ENCODE measurements around the gene AK4. TPM values are rescaled to one million over a fixed set of nuclear protein-coding genes. Genes with fewer than 3 reads are reported as not detected.

The AK4 gene
- total and polyA plus RNA-seq, 4 donors: 52.3 to 106 (median 59.3) TPM

DNA sequence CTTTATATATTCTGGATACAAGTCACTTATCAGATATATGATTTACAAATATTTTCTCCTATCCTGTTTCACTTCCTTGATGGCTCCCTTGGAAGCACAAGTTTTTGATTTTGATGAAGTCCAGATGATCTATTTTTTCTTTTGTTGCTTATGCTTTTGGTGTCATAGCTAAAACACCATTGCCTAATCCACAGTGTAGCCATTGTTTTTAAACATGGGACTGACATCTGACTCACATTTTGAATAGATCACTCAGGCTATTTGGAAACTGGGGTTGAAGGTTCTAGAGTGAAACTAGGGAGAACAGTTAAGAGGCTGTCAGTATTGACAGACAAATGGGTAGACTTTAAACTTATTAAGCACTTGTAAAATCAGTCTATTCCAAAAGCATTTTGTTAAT is 16.6 kb downstream of the AK4 start (continued):
- TF ChIP-seq GABPA (IDR thresholded peaks at IDR 0.05 in 1 of 2, conservative IDR thresholded peaks at IDR 0.05 in 1 of 2) (no peak), TAF1 (conservative IDR thresholded peaks at IDR 0.05) (no peak), HNF4A (conservative IDR thresholded peaks at IDR 0.05) (peak; percentile 67 to 85), FOXA1 (IDR thresholded peaks at IDR 0.05) (peak; percentile 15), JUND (IDR thresholded peaks at IDR 0.05) (peak; percentile 19 to 72)
- TF ChIP-seq, protein P1, sequence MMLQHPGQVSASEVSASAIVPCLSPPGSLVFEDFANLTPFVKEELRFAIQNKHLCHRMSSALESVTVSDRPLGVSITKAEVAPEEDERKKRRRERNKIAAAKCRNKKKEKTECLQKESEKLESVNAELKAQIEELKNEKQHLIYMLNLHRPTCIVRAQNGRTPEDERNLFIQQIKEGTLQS (IDR thresholded peaks at IDR 0.05): no peak

DNA sequence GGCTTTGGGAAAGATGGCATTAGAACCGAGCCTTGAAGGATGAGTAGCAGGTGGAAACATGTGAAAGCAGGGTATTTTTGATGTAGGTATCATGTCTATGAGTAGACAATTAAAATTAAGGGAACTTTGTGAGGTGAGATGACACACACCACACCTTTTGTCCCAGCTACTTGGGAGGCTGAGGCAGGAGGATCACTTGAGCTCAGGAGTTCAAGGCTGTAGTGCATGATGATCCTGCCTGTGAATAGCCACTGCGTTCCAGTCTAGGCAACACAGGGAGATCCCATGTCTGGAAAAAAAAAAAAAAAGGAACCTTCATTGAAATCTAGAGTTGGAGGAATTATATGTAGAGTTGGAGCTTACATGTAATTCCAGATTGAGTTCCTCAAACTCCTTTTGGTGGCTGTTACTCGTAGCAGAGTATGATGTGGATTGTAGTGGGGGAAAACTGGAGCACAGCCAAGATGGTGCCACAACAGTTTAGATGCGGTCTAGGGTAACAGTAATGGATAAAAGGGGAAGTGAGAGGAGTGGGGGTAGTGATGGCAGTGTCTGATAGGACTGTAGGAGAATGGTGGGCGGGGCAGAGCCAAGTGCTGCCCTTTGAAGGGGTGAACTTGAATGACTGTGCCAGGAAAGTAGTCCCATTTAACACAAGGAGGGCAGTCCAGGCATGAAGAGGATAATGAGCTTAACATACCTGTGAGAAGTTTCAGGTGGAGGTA is 17.4 kb downstream of the AK4 start:
- Histone ChIP-seq H3K9ac (ENCODE audit: low read depth in 1 of 2, low read length in 2 of 2) (no peak overlapping the region), H3K4me1 (ENCODE audit: control insufficient read depth in 4 of 4, insufficient read depth in 4 of 4, low read length in 3 of 4) (peaks cover 19 to 77% (median 35%) of the 10 kb centered on the region in 4 donors), H3K27ac (ENCODE audit: low read depth in 1 of 2, low read length in 2 of 2) (peak overlapping the region; percentile 28 to 47), H3K27me3 (ENCODE audit: control insufficient read depth in 4 of 4, insufficient read depth in 4 of 4, low read length in 3 of 4) (no peaks in the 10 kb centered on the region), H3K36me3 (ENCODE audit: control insufficient read depth in 4 of 4, insufficient read depth in 3 of 4, low read depth in 1 of 4, low read length in 3 of 4) (no peaks in the 10 kb centered on the region), H3K4me3 (ENCODE audit: low read depth in 1 of 3, low read length in 3 of 3) (no peak overlapping the region), H3K9me3 (ENCODE audit: control insufficient read depth in 4 of 4, low read length in 3 of 4) (no peaks in the 10 kb centered on the region)
- WGBS: 77% methylated on average over 5 of the region's 5 CpGs
- TF ChIP-seq RAD21 (IDR thresholded peaks at IDR 0.05) (no peak), FOXA1 (IDR thresholded peaks at IDR 0.05) (no peak), HNF4A (conservative IDR thresholded peaks at IDR 0.05) (no peak), HNF4G (IDR thresholded peaks at IDR 0.05) (no peak), TAF1 (conservative IDR thresholded peaks at IDR 0.05) (no peak), JUND (IDR thresholded peaks at IDR 0.05) (no peak), YY1 (IDR thresholded peaks at IDR 0.05) (no peak), RXRA (IDR thresholded peaks at IDR 0.05) (no peak), NR2F2 (IDR thresholded peaks at IDR 0.05) (no peak), EGR1 (IDR thresholded peaks at IDR 0.05; ENCODE audit: low read depth in 2 of 2) (no peak), GABPA (IDR thresholded peaks at IDR 0.05 in 1 of 2, conservative IDR thresholded peaks at IDR 0.05 in 1 of 2) (no peak)
- TF ChIP-seq, protein P1 (IDR thresholded peaks at IDR 0.05): no peak
- TF ChIP-seq, protein P2, sequence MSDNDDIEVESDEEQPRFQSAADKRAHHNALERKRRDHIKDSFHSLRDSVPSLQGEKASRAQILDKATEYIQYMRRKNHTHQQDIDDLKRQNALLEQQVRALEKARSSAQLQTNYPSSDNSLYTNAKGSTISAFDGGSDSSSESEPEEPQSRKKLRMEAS (IDR thresholded peaks at IDR 0.05): no peak
- TF ChIP-seq, protein P3, sequence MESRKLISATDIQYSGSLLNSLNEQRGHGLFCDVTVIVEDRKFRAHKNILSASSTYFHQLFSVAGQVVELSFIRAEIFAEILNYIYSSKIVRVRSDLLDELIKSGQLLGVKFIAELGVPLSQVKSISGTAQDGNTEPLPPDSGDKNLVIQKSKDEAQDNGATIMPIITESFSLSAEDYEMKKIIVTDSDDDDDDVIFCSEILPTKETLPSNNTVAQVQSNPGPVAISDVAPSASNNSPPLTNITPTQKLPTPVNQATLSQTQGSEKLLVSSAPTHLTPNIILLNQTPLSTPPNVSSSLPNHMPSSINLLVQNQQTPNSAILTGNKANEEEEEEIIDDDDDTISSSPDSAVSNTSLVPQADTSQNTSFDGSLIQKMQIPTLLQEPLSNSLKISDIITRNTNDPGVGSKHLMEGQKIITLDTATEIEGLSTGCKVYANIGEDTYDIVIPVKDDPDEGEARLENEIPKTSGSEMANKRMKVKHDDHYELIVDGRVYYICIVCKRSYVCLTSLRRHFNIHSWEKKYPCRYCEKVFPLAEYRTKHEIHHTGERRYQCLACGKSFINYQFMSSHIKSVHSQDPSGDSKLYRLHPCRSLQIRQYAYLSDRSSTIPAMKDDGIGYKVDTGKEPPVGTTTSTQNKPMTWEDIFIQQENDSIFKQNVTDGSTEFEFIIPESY (IDR thresholded peaks at IDR 0.05): no peak
- DNase-seq (ENCODE audit: low spot score): no peak

DNA sequence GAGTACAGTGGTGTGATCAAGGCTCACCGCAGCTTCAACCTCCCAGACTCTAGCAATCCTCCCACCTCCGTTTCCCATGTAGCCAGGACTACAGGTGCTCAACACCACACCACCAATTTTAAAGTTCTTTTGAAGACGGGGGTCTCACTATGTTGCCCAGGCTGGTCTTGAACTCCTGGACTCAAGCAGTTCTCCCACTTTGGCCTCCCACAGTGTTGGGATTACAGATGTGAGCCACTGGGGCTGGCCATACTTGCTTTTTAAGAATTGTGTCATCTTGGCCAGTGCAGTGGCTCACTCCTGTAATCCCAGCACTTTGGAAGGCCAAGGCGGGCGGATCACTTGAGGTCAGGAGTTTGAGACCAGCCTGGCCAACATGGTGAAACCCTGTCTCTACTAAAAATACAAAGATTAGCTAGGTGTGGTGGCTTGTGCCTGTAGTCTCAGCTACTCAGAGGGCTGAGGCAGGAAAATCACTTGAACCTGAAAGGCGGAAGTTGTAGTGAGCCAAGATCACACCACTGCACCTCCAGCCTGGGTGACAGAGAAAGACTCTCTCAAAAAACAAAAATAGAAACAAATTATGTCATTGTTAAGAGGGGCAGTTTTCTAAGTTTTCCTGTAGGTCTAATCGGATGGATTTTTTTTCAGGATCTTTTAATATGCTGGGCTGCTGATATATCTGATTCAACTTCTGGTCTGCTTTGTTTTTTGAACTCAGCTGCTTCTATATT is 18.7 kb downstream of the AK4 start:
- Histone ChIP-seq H3K4me1 (ENCODE audit: control insufficient read depth in 4 of 4, insufficient read depth in 4 of 4, low read length in 3 of 4) (peaks cover 22 to 73% (median 35%) of the 10 kb centered on the region in 4 donors), H3K27me3 (ENCODE audit: control insufficient read depth in 4 of 4, insufficient read depth in 4 of 4, low read length in 3 of 4) (no peaks in the 10 kb centered on the region), H3K4me3 (ENCODE audit: low read depth in 1 of 3, low read length in 3 of 3) (no peak overlapping the region), H3K9me3 (ENCODE audit: control insufficient read depth in 4 of 4, low read length in 3 of 4) (no peaks in the 10 kb centered on the region), H3K27ac (ENCODE audit: low read depth in 1 of 2, low read length in 2 of 2) (no peak overlapping the region), H3K9ac (ENCODE audit: low read depth in 1 of 2, low read length in 2 of 2) (no peak overlapping the region), H3K36me3 (ENCODE audit: control insufficient read depth in 4 of 4, insufficient read depth in 3 of 4, low read depth in 1 of 4, low read length in 3 of 4) (no peaks in the 10 kb centered on the region)
- WGBS: 87% methylated on average over 7 of the region's 7 CpGs
- DNase-seq (ENCODE audit: low spot score): no peak
- no peak for TF ChIP-seq YY1 (IDR thresholded peaks at IDR 0.05)
- TF ChIP-seq, protein P4, sequence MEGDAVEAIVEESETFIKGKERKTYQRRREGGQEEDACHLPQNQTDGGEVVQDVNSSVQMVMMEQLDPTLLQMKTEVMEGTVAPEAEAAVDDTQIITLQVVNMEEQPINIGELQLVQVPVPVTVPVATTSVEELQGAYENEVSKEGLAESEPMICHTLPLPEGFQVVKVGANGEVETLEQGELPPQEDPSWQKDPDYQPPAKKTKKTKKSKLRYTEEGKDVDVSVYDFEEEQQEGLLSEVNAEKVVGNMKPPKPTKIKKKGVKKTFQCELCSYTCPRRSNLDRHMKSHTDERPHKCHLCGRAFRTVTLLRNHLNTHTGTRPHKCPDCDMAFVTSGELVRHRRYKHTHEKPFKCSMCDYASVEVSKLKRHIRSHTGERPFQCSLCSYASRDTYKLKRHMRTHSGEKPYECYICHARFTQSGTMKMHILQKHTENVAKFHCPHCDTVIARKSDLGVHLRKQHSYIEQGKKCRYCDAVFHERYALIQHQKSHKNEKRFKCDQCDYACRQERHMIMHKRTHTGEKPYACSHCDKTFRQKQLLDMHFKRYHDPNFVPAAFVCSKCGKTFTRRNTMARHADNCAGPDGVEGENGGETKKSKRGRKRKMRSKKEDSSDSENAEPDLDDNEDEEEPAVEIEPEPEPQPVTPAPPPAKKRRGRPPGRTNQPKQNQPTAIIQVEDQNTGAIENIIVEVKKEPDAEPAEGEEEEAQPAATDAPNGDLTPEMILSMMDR (IDR thresholded peaks at IDR 0.05; ENCODE audit: low read depth, low read length, missing input control): no peak
- TF ChIP-seq, protein P5, sequence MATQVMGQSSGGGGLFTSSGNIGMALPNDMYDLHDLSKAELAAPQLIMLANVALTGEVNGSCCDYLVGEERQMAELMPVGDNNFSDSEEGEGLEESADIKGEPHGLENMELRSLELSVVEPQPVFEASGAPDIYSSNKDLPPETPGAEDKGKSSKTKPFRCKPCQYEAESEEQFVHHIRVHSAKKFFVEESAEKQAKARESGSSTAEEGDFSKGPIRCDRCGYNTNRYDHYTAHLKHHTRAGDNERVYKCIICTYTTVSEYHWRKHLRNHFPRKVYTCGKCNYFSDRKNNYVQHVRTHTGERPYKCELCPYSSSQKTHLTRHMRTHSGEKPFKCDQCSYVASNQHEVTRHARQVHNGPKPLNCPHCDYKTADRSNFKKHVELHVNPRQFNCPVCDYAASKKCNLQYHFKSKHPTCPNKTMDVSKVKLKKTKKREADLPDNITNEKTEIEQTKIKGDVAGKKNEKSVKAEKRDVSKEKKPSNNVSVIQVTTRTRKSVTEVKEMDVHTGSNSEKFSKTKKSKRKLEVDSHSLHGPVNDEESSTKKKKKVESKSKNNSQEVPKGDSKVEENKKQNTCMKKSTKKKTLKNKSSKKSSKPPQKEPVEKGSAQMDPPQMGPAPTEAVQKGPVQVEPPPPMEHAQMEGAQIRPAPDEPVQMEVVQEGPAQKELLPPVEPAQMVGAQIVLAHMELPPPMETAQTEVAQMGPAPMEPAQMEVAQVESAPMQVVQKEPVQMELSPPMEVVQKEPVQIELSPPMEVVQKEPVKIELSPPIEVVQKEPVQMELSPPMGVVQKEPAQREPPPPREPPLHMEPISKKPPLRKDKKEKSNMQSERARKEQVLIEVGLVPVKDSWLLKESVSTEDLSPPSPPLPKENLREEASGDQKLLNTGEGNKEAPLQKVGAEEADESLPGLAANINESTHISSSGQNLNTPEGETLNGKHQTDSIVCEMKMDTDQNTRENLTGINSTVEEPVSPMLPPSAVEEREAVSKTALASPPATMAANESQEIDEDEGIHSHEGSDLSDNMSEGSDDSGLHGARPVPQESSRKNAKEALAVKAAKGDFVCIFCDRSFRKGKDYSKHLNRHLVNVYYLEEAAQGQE (IDR thresholded peaks at IDR 0.05): no peak
- TF ChIP-seq JUND (IDR thresholded peaks at IDR 0.05): no peak
- TF ChIP-seq RXRA (IDR thresholded peaks at IDR 0.05): no peak
- no peak for TF ChIP-seq GABPA (IDR thresholded peaks at IDR 0.05 in 1 of 2, conservative IDR thresholded peaks at IDR 0.05 in 1 of 2)
- TF ChIP-seq RAD21 (IDR thresholded peaks at IDR 0.05): no peak
- TF ChIP-seq FOXA1 (IDR thresholded peaks at IDR 0.05): no peak
- TF ChIP-seq SP1 (IDR thresholded peaks at IDR 0.05): no peak
- no peak for TF ChIP-seq FOXA2 (IDR thresholded peaks at IDR 0.05)
- no peak for TF ChIP-seq EGR1 (IDR thresholded peaks at IDR 0.05; ENCODE audit: low read depth in 2 of 2)
- no peak for TF ChIP-seq NR2F2 (IDR thresholded peaks at IDR 0.05)
- TF ChIP-seq, protein P1 (IDR thresholded peaks at IDR 0.05): no peak
- TF ChIP-seq, protein P2 (IDR thresholded peaks at IDR 0.05): no peak
- TF ChIP-seq TAF1 (conservative IDR thresholded peaks at IDR 0.05): no peak
